Activated T-cell treated with anti-CD3 and anti-CD28 coated beads, Interleukin-2, amount 50 U/mL, for 24 hours (primary cell): ENCODE measurements around the gene CXCR3.
"Not testable (repeated sequence)": the region's sequence is repeated elsewhere in the genome, so short reads cannot be mapped to it uniquely, and the experiment has no call there.

Source experiments
- DNase-seq: peaks from one replicate; pipeline ENCODE4 v3.0.0-alpha.2; 2020
- H3K27ac Mint-ChIP-seq: 2 replicates; pipeline ENCODE4 v1.8.0; 2020; ENCODE audit warnings: mild to moderate bottlenecking, mixed read lengths
- H3K27me3 Mint-ChIP-seq: 2 replicates; pipeline ENCODE4 v1.8.0; 2020; ENCODE audit warnings: mixed read lengths
- H3K36me3 Mint-ChIP-seq: 2 replicates; pipeline ENCODE4 v1.8.0; 2020; ENCODE audit warnings: low read depth, mixed read lengths
- H3K4me1 Mint-ChIP-seq: 2 replicates; pipeline ENCODE4 v1.8.0; 2020; ENCODE audit warnings: low read depth, mixed read lengths
- H3K4me3 Mint-ChIP-seq: 2 replicates; pipeline ENCODE4 v1.8.0; 2020; ENCODE audit warnings: mild to moderate bottlenecking, moderate library complexity, mixed read lengths
- H3K9me3 Mint-ChIP-seq: 2 replicates; pipeline ENCODE4 v1.8.0; 2020; ENCODE audit warnings: mixed read lengths

Gene CXCR3

DNA sequence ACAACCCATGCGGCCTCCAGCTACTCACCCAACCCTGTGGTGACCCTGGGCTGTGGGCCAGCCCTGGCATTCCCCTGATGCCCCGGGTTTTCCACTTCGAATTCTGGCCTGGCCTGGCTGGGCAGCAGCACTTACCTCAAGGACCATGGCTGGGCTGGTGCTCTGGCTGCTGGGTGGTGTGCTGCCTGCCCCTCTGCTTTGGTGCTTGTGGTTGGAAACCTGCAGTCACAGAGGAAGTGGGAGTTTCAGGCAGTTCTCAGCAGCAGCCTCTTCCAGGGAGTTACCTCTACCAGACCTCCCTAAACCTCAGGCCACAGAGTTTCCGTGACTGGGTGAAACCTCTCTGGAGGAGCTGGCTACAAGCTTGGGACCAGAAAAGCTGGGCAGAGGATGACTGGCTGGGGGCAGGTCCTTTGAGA lies at the start of gene CXCR3:
Gene CXCR3, minus strand, starts transcription at position 209 of the 419 bp plus-strand sequence. Its CDS starts 62 bp downstream, at position 147.
- Mint-ChIP-seq H3K4me3 (peak within 1 kb of the TSS; percentile 86), H3K27me3 (peaks cover 26% of the 10 kb centered on the region), H3K36me3 (peaks cover 51% of the 10 kb centered on the region), H3K27ac (peak within 1 kb of the TSS; percentile 95), H3K9me3 (no peaks in the 10 kb centered on the region), H3K4me1 (peaks cover 80% of the 10 kb centered on the region)
- peak; percentile 75 for DNase-seq

DNA sequence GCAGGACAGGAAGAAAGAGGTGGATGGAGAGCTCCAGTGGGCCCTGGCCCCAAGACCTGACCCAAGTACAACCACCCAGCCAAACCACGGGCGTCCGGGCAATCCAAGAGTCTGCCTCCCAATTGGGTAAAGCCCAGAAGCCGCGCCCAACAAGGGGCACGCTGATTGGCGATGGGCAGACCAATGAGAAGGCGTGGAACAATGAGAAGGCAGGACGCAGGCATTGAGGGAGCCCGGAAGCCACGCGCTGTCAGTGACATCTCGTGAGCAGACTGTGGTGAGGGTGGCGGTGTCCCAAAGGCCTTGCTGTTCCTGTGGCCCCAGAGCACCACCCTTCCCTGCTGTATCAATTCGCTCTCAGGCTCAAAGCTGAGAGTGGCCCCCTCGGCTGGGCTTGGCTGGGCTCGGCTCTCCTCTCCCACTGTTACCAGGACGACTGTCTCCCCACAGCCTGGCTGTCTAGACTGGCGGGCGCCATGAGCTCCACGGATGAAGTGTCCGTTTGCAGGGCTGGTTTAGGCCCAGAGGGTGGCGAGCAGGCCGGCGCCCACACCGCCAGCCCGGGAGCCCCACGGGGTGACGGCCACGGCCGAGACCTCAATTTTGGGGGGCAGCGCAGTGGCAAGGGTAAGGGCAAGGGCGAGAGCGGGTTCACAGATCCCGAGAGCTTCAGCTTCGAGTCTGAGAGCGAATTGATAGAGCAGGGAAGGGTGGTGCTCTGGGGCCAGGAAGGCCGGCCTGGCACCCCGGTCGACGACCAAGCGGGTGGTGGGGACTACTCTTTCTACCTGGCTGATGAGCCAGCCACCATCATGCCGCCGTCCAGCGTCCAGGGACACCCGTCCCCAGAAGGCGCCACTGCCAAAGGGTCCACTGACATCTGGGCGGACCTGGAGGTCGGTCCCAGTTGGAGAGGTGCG lies 49.3 kb upstream of the CXCR3 start, which contains the start of gene LOC101059915:
Gene LOC101059915, plus strand, starts transcription at position 219 of the 920 bp plus-strand sequence.
- Mint-ChIP-seq H3K9me3 (no peaks in the 10 kb centered on the region), H3K27ac (no peak within 1 kb of the TSS), H3K27me3 (peaks cover 36% of the 10 kb centered on the region), H3K4me3 (no peak within 1 kb of the TSS), H3K36me3 (no peaks in the 10 kb centered on the region), H3K4me1 (peaks cover 44% of the 10 kb centered on the region)
- no peak for DNase-seq

DNA sequence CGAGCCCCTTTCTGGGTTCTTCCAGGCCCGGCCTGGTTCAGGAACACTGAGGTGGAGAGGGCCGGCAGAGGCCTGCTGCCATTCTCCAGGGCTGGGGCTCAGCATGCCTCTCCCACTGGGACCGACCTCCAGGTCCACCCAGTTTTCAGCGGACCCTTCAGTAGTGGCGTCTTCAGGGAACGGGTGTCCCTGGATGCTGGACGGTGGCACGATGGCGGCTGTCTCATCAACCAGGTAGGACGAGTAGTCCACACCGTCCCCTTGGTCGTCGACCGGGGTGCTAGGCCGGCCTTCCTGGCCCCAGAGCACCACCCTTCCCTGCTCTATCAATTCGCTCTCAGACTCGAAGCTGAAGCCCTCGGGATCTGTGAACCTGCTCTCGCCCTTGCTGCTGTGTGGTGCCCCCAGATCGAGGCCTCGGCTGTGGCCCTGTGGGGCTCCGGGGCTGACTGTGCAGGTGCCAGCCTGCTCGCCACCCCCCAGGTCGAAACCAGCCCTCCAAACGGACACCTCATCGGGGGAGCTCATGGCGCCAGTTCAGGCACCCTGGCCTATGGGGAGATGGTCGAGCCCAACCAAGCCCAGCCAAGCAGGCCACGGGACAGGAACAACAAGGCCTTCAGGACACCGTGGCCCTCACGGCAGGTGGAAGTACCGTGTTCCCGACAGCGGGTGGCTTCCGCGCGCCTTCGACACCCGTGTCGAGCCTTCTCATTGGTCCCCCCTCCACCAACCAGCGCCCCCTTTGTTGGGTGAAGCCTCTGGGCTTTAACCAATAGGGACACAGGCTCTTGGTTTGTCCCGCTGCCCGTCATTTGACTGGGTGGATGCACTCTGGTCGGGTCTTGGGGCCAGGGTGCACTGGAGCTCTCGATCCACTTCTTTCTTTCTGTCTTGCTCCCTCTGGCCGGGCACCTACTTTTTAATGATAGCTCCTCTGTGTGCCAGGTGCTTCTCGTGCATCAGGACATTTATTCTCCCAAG lies 48.2 kb upstream of the CXCR3 start:
- H3K4me3 Mint-ChIP-seq, result no peak overlapping the region
- H3K4me1 Mint-ChIP-seq, result peaks cover 48% of the 10 kb centered on the region
- no peak for DNase-seq
- H3K36me3 Mint-ChIP-seq, result no peaks in the 10 kb centered on the region
- no peaks in the 10 kb centered on the region for H3K9me3 Mint-ChIP-seq
- H3K27me3 Mint-ChIP-seq, result peaks cover 29% of the 10 kb centered on the region
- H3K27ac Mint-ChIP-seq, result no peak overlapping the region

DNA sequence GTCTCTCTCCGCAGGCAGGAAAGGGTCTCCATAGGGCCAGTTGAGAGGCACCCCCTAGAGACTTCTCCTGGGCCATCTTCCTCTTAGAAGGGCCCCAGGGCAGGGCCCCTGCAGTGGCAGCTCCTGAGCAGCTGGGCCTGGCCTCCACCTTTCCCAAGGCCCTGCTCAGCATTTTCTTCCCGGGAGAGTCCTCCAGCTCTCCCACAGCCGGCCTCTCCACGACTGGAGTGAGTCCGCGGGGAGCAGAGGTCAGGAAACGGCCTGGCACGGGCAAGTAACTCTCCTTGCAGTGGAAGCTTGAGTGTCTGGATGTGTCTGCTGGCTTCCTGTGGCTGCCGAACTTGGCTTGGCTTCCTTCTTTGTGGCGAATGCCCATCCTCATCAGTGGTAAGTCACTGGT lies 47.4 kb upstream of the CXCR3 start:
- Mint-ChIP-seq H3K4me1 (peaks cover 46% of the 10 kb centered on the region), H3K4me3 (no peak overlapping the region), H3K9me3 (no peaks in the 10 kb centered on the region), H3K27ac (no peak overlapping the region), H3K36me3 (no peaks in the 10 kb centered on the region), H3K27me3 (peaks cover 35% of the 10 kb centered on the region)
- no peak for DNase-seq

DNA sequence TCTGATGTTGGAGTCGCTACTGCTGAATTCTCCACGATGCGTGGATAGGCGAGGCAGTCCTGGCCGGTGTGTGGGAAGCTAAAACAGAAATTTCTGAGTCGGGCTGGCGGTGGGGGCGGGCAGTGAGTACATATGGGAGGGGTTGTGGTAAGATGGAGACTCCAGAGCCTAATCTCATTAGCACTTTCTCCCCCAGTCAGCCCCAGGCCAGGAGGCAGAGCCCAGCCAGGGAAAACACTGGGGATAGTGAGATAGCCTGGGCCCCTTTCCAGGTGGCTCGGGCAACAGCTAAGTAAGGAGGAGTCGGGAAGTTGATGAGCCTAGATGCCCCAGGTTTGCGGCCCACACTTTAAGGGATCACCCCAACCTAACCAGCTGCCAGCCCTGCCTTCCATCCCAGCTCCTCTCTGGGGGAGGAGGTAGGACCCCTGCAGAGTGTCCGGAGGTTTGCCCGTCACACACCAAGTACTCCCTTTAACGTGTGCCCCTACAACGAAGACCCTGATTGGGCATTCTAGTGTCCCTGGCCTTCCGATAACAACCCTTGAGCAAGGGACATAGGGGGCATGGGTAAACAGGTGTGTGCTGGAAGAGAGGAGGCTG lies 46.7 kb upstream of the CXCR3 start:
- Mint-ChIP-seq H3K27ac (no peak overlapping the region), H3K9me3 (no peaks in the 10 kb centered on the region), H3K4me3 (no peak overlapping the region), H3K36me3 (no peaks in the 10 kb centered on the region), H3K4me1 (peaks cover 38% of the 10 kb centered on the region), H3K27me3 (peaks cover 38% of the 10 kb centered on the region)
- no peak for DNase-seq

DNA sequence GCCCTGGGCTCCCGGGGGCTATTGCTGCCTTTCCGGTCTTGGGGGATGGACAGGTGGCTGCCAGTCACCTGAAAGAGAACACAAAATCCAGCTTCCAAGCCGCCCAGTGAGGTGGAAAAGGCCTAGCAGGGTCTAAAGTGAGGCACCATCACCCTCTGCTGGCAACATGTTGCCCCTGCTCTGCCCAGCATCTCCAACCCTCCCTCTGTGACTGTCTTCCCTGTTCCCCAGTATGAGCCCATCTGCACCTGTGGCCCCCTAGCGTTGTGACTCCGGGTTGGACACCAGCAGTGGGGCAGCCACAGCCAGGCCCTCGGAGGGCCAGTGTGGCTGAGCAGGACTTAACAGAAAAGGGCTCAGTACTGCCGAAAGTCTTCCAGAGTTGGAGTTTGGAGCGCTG lies 45.9 kb upstream of the CXCR3 start:
- not testable (repeated sequence) for H3K4me3 Mint-ChIP-seq, H3K36me3 Mint-ChIP-seq, DNase-seq, H3K9me3 Mint-ChIP-seq, H3K27ac Mint-ChIP-seq
- peaks cover 43% of the 10 kb centered on the region for H3K27me3 Mint-ChIP-seq
- peaks cover 38% of the 10 kb centered on the region for H3K4me1 Mint-ChIP-seq

DNA sequence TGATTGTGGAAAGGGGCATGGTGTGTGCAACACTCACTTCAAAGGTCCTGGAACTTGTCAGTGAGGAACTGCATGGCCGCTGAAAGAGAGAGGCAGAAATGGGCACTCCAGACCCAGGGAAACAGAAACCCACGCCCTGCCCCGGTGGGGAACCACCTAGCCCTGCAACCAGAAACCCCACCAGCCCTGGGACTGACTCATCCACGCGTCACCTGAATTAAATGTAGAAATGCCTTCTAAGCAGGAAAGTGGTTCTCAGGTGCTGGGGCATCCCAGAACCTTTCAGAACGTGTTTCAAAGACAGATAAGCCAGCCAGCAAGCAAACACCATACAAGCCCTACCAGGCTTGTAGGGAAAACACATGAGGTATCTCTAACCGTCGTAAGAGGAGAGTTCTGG lies 44.9 kb upstream of the CXCR3 start:
- H3K36me3 Mint-ChIP-seq, H3K9me3 Mint-ChIP-seq, H3K27ac Mint-ChIP-seq: not testable (repeated sequence)
- H3K4me1 Mint-ChIP-seq, result peaks cover 38% of the 10 kb centered on the region
- DNase-seq, result peak; percentile 74
- H3K4me3 Mint-ChIP-seq, result peak overlapping the region; percentile 52
- peaks cover 43% of the 10 kb centered on the region for H3K27me3 Mint-ChIP-seq

DNA sequence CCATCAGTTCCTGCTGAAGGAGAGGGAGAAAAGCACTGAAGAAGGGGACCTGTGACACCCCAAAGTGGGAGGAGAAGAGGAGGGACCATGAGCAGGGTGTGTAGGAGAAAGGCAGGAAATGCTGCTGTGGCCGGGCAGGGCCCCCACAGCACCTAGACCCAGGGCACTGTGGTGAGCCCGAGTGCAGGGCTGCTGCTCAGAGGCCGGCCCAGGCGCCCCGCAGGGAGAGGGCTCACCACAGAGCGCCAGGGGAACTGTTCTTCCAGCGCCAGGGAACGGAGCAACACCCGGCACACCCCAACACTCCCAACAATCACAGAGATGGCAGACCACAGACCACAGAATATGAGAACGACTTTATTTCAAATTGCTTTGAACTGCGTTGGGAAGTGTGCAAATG lies 44.3 kb upstream of the CXCR3 start:
- DNase-seq, H3K36me3 Mint-ChIP-seq, H3K9me3 Mint-ChIP-seq: not testable (repeated sequence)
- Mint-ChIP-seq H3K27ac (peak overlapping the region; percentile 75), H3K27me3 (peaks cover 45% of the 10 kb centered on the region), H3K4me1 (peaks cover 38% of the 10 kb centered on the region), H3K4me3 (peak overlapping the region; percentile 52)

DNA sequence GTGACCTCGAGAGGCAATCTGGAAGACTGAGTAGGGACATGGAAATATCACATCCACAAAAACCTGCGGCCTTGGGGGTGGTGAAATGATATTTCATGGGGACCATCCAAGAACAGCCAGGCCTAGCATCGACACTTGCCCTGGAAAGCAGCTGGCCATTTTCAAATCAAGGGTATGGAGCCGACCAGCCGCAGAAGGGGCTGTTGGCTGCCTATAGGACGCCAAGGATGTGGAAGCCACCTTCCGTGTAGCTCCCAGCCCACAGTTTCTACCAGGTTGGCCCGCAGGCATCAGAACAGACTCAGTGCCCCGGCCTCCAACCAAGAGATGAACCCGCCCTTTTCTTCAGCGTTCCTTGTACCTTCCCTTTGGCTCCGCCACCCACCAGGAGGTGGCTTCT lies 43.6 kb upstream of the CXCR3 start:
- H3K4me3 Mint-ChIP-seq, result no peak overlapping the region
- no peak overlapping the region for H3K27ac Mint-ChIP-seq
- no peaks in the 10 kb centered on the region for H3K36me3 Mint-ChIP-seq
- H3K9me3 Mint-ChIP-seq, result no peaks in the 10 kb centered on the region
- peaks cover 38% of the 10 kb centered on the region for H3K4me1 Mint-ChIP-seq
- peaks cover 53% of the 10 kb centered on the region for H3K27me3 Mint-ChIP-seq
- DNase-seq, result no peak

DNA sequence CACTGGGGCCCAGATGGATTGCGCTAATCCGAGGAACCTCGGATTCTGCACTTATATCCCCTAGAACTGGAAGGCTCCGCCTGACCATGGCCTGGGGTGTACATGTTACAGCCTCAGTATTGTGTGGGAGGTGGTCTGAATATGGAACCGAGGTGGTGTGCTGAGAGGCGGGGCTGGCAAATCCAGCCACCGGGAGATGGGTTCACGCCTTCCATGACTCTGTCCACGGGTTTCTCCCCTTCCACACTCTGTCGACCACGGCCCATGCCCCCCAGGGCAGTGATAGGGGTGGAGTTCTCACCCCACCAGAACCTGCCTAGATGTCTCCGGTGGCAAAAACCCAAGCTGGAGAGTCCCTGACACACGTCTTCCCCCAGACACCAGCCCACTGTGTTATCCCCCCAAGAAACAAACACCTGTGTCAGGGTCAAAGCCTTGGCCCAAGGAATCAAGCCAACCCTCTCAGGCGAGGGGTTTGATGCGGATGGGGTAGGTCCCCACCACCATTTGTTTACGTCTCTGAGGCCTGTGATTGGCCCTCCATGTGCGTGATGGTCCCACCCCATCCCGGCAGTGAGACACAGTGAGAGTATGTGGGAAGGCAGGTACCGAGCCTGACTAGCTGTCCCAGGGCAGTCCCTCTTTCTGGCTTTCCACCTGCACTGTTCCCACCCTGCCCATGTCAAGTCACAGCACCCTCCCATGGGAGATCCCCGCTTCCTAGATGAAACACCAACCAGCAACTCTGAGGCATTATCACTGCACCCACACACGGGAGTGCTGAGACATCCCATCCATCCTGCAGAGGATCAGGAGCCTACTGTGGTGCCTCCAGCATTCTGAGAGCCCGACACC lies 42.5 kb upstream of the CXCR3 start:
- H3K4me3 Mint-ChIP-seq, result no peak overlapping the region
- H3K9me3 Mint-ChIP-seq, result no peaks in the 10 kb centered on the region
- H3K27me3 Mint-ChIP-seq, result peaks cover 60% of the 10 kb centered on the region
- no peaks in the 10 kb centered on the region for H3K36me3 Mint-ChIP-seq
- no peak overlapping the region for H3K27ac Mint-ChIP-seq
- no peak for DNase-seq
- peaks cover 38% of the 10 kb centered on the region for H3K4me1 Mint-ChIP-seq

DNA sequence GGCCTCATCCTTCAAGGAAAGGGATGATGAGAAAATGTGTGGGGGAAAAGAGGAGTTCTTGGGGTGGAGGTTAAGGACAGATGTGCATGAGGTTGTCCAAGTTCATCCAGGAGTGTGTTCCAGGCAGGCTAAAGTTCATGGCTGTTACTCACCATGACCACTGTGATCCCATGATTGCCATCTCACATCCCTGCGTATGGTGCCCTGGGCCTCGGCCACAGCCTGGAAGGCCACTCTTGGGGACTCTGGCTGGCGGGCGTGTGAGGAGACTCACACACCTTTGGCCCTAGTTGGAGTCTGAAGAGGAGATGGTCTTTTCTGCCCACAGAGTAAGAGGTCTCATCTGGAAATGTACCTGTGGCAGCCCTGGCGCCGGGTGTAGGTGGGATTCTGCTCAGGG lies 41.6 kb upstream of the CXCR3 start:
- peaks cover 36% of the 10 kb centered on the region for H3K4me1 Mint-ChIP-seq
- no peak overlapping the region for H3K27ac Mint-ChIP-seq
- no peaks in the 10 kb centered on the region for H3K36me3 Mint-ChIP-seq
- DNase-seq, result no peak
- no peaks in the 10 kb centered on the region for H3K9me3 Mint-ChIP-seq
- H3K4me3 Mint-ChIP-seq, result no peak overlapping the region
- peaks cover 67% of the 10 kb centered on the region for H3K27me3 Mint-ChIP-seq

DNA sequence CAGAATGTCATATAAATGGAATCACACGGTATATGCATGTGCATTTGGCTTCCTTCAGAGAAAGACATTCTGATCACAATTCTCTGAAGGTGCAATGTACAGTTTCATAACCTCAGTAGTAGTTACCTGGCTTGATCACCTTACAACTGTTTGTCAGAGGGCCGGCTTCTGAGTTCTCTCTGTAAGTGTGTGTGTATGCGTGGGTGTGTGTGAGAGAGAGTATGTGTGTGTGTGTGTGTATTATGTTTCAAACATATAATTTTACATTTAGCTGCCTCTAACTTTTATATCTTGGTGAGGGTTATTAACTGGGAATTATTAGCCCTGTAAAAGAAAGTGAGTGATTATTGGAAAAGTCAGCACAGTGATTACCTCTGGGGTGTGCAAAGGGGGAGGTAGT lies 41.0 kb upstream of the CXCR3 start:
- Mint-ChIP-seq H3K4me3 (no peak overlapping the region), H3K27me3 (peaks cover 71% of the 10 kb centered on the region), H3K36me3 (no peaks in the 10 kb centered on the region), H3K4me1 (peaks cover 29% of the 10 kb centered on the region), H3K27ac (no peak overlapping the region), H3K9me3 (no peaks in the 10 kb centered on the region)
- DNase-seq, result no peak

DNA sequence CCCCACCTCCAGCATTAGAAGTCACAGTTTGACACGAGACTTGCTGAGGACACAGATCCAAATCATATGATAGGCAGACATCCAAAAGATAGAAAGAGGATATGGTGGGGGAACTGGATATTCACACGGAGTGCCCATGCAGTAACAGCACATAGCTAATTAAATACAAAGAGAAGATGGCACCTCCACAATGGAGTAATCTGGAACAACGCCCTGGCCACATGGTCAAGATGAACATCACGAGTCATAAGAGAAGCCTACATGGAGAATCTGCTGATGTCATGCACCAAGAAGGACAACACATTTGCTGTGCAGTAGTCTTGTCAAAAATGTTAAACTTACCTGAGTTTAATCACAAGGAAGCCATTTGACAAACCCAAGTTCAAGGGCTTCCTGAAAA lies 39.0 kb upstream of the CXCR3 start:
- H3K27ac Mint-ChIP-seq, result no peak overlapping the region
- H3K27me3 Mint-ChIP-seq, result peaks cover 74% of the 10 kb centered on the region
- DNase-seq, result no peak
- H3K36me3 Mint-ChIP-seq, result no peaks in the 10 kb centered on the region
- peaks cover 13% of the 10 kb centered on the region for H3K4me1 Mint-ChIP-seq
- H3K4me3 Mint-ChIP-seq, result no peak overlapping the region
- H3K9me3 Mint-ChIP-seq, result no peaks in the 10 kb centered on the region
